Stomach smooth muscle (tissue), 2 donors: ENCODE data around the gene SLC2A4.
A peak's percentile ranks its signal among the peaks of the same experiment; 100 is the strongest.
"Not testable (repeated sequence)": the region's sequence is repeated elsewhere in the genome, so short reads cannot be mapped to it uniquely, and the experiment has no call there.

Source experiments
- H3K27ac ChIP-seq: one replicate; pipeline ENCODE4 v1.7.0; 2013; ENCODE audit warnings: mild to moderate bottlenecking, low read length, inconsistent platforms
- H3K27me3 ChIP-seq, 2 donors: one replicate each; pipeline ENCODE4 v1.7.0; 2013; ENCODE audit warnings: low read length in 2 of 2; ENCODE audit not compliant: insufficient read depth in 2 of 2, control insufficient read depth in 1 of 2
- H3K36me3 ChIP-seq, 2 donors: one replicate each; pipeline ENCODE4 v1.7.0; 2013; ENCODE audit warnings: low read length in 2 of 2; ENCODE audit not compliant: control insufficient read depth in 2 of 2, insufficient read depth in 2 of 2
- H3K4me1 ChIP-seq: one replicate; pipeline ENCODE4 v1.7.0; 2013; ENCODE audit warnings: low read length; ENCODE audit not compliant: control insufficient read depth, insufficient read depth
- H3K4me3 ChIP-seq, 2 donors: one replicate each; pipeline ENCODE4 v1.7.0; 2013; ENCODE audit warnings: low read length in 2 of 2
- H3K9ac ChIP-seq, 2 donors: one replicate each; pipeline ENCODE4 v1.7.0; 2013; ENCODE audit warnings: low read length in 2 of 2, mild to moderate bottlenecking in 1 of 2
- H3K9me3 ChIP-seq, 2 donors: one replicate each; pipeline ENCODE4 v1.7.0; 2013; ENCODE audit warnings: low read length in 2 of 2; ENCODE audit not compliant: control insufficient read depth in 2 of 2
- donor health status: healthy.
- donor health status: Pancreatic carcinoma.

Gene SLC2A4

DNA sequence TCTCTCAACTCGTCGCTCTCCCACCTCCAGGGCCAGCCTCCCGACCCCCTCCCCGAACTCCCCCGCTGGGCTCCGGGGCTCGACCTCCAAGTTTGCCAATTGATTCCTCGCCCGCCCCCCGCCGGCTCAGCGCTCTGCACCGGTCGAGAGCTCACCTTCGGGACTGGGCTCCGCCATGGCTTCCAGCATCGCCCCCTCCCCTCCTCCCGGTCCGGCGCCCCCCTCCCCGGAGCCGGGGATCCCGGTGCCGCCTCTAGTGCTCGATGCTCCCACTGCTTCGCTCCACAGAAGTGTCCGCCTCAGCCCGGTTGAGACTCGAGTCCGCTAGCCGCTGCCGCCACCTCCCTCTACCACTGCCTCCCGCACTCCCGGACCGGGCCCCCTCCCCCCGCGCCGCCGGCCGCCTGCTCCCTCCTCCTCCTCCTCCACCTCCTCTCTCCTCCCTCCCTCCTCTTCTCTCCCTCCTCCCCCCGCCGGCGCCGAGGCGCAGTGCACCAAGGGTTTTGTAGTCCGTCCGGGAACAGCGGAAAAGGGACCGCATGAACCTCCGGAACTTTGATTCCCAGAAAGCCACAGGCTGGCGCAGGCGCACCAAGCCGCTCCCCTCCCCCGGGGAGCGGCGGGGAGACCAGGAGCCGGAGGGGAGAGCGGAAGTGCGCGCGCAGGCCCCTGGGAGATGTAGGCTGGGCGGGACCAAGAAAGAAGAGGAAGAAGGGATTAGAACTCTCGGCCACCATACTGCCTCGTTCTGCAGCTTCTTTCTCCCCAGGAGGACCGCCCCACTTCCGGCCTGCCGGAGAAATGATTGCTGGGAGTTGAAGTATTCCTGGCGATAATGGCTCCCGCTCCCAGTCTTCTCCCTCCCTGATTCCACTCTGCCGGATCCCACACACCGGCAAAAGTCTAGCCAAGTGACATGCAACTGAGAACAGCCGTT is 42.2 kb upstream of the SLC2A4 start, which contains the start of gene PHF23:
Gene PHF23, minus strand, starts transcription at position 367 of the 937 bp plus-strand sequence. Its CDS starts 178 bp downstream, at position 189.
- no peaks in the 10 kb centered on the region for H3K27me3 ChIP-seq
- H3K27ac ChIP-seq: peak within 1 kb of the TSS; percentile 88
- no peaks in the 10 kb centered on the region for H3K9me3 ChIP-seq
- peak within 1 kb of the TSS; percentile 87 to 92 for H3K9ac ChIP-seq
- peak within 1 kb of the TSS; percentile 92 to 96 for H3K4me3 ChIP-seq
- H3K36me3 ChIP-seq: peaks cover 21 to 24% of the 10 kb centered on the region in 2 donors
- peaks cover 54% of the 10 kb centered on the region for H3K4me1 ChIP-seq

- peak overlapping the region in 1 of 2 donors; percentile 6 for H3K9ac ChIP-seq
- peaks cover 44% of the 10 kb centered on the region for H3K4me1 ChIP-seq
- H3K9me3 ChIP-seq: no peaks in the 10 kb centered on the region
- H3K27ac ChIP-seq: peak overlapping the region; percentile 25
- H3K4me3 ChIP-seq: peak overlapping the region; percentile 92 to 96
- H3K27me3 ChIP-seq: no peaks in the 10 kb centered on the region
- peaks cover 22 to 24% of the 10 kb centered on the region in 2 donors for H3K36me3 ChIP-seq
Measured at GRCh38 chr17:7240375-7240774, 41.1 kb upstream of the SLC2A4 start.

GRCh38 chr17:7241090-7241733 is 40.3 kb upstream of the SLC2A4 start:
- peak overlapping the region; percentile 95 for H3K27ac ChIP-seq
- no peaks in the 10 kb centered on the region for H3K9me3 ChIP-seq
- peaks cover 42% of the 10 kb centered on the region for H3K4me1 ChIP-seq
- H3K4me3 ChIP-seq: peak overlapping the region; percentile 92 to 96
- no peaks in the 10 kb centered on the region for H3K27me3 ChIP-seq
- peak overlapping the region; percentile 91 to 99 for H3K9ac ChIP-seq
- peaks cover 21% of the 10 kb centered on the region in 2 donors for H3K36me3 ChIP-seq

DNA sequence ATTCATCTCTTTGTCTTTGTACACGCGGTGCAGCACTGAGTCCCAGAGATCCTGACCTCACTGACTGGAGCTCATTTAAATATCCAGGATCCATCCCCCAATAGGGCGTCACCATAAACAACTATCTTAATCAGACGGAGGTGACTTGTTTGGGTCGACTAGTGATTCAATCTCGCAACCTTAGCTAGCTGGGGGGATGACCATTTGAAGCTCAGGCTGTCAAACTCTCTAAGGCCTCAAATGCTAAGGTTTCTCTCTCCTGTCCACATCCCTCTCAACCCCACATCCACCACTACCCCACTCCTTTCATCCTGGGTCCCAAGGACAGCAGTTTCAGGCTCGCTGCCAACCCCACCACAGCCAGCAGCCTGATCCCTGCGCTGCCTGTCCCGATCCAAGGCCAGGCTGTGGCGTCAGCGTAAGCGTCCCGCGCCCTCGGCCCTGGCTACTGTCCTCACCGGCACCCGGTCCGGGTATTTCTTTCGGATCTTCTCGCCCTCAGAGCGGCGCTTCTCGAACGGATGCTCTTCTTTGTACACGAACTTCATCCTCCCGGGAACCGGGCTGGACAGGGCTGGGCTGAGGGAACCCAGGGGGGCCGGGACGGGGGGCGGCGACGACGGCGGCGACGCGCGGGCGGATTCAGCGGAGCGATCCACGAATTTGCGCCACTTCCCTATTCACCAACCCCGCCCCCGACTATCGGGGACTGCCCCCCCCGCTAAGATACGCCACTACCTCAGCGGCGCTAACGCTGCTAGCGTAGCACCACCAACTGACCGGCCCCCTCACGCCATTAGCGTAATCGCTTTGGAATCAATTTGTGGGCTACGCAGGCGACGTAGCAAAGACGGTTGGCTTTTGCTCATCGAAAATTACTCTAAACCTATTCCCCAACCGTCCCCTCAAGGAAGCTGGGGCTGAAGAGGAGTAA is 39.5 kb upstream of the SLC2A4 start, which contains the start of gene GABARAP:
Gene GABARAP, minus strand, starts transcription at position 667 of the 934 bp plus-strand sequence. Its CDS starts 119 bp downstream, at position 548.
- Histone ChIP-seq H3K9ac (peak within 1 kb of the TSS; percentile 91 to 99), H3K36me3 (peaks cover 27 to 30% of the 10 kb centered on the region in 2 donors), H3K27ac (peak within 1 kb of the TSS; percentile 95), H3K4me3 (peak within 1 kb of the TSS; percentile 92 to 96), H3K4me1 (peaks cover 37% of the 10 kb centered on the region), H3K9me3 (no peaks in the 10 kb centered on the region), H3K27me3 (no peaks in the 10 kb centered on the region)

GRCh38 chr17:7242717-7243452 is 38.6 kb upstream of the SLC2A4 start:
- peaks cover 32% of the 10 kb centered on the region for H3K4me1 ChIP-seq
- H3K36me3 ChIP-seq: peaks cover 27 to 31% of the 10 kb centered on the region in 2 donors
- H3K9me3 ChIP-seq: no peaks in the 10 kb centered on the region
- peak overlapping the region; percentile 91 to 99 for H3K9ac ChIP-seq
- H3K4me3 ChIP-seq: peak overlapping the region; percentile 92 to 96
- H3K27me3 ChIP-seq: no peaks in the 10 kb centered on the region
- peak overlapping the region; percentile 95 for H3K27ac ChIP-seq

DNA sequence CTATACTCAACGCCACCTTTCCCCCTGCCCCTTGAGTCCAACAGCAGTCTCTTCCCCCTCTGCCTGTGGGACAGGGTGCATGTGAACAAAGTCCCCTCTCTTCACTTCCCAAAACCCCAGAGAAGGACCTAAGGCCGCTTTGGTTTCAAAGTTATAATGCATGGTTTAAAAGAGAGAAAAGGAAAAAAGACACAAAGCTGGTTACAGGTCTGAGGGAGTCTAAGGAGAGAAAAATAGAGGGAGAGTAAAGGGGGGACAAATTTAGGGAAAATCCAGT is 38.1 kb upstream of the SLC2A4 start:
- peaks cover 27 to 31% of the 10 kb centered on the region in 2 donors for H3K36me3 ChIP-seq

DNA sequence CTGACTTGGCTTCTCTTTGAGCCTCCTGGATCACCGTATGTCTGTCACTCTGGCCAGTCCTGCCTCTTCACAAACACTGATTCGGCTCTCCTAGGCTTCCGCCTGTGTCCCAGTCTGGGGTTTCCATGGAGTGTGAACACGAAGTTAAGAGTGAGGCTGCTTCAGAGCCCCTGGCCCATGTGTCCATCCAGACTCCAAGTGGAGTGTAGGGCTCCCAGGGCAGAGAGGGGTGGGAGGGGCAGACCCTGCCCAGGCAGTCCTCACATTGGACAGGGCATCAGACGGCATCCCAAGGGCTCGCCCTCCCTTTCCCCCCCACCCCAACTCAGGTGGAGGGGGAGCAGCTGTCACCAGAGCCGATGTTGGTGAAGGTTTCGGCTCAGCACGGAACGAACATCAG is 37.7 kb upstream of the SLC2A4 start:
- H3K4me3 ChIP-seq, H3K9ac ChIP-seq, H3K27me3 ChIP-seq, H3K9me3 ChIP-seq: not testable (repeated sequence)
- Histone ChIP-seq H3K36me3 (peaks cover 27 to 31% of the 10 kb centered on the region in 2 donors), H3K4me1 (peaks cover 35% of the 10 kb centered on the region), H3K27ac (peak overlapping the region; percentile 95)

More for the DNA sequence above, 38.1 kb upstream of the SLC2A4 start:
- H3K27me3 ChIP-seq: no peaks in the 10 kb centered on the region
- peak overlapping the region; percentile 92 to 96 for H3K4me3 ChIP-seq
- H3K9me3 ChIP-seq: no peaks in the 10 kb centered on the region
- H3K4me1 ChIP-seq: peaks cover 32% of the 10 kb centered on the region
- peak overlapping the region; percentile 91 to 99 for H3K9ac ChIP-seq
- peak overlapping the region; percentile 95 for H3K27ac ChIP-seq

DNA sequence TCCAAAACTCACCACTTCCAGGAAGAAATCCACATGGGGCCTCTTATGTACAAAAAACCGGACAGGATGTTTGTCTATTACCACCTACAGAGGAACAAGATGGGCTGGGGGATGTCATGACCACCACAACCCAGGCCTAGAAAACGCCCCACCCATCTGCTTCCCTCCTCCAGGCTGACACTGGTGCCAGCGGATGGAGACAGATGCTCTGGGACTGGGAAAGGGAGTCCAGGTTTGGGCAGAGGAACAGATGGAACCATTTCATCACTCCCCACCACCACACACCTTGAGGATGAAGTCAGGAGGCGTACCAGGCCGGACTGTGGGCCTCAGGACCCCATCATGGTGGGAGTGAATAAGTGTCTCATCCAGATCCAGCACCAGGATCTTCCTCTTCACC is 34.7 kb upstream of the SLC2A4 start:
- peaks cover 32% of the 10 kb centered on the region for H3K4me1 ChIP-seq
- H3K36me3 ChIP-seq: peaks cover 19 to 23% of the 10 kb centered on the region in 2 donors
- no peaks in the 10 kb centered on the region for H3K9me3 ChIP-seq
- H3K27ac ChIP-seq: no peak overlapping the region
- no peaks in the 10 kb centered on the region for H3K27me3 ChIP-seq
- no peak overlapping the region for H3K4me3 ChIP-seq
- H3K9ac ChIP-seq: no peak overlapping the region

DNA sequence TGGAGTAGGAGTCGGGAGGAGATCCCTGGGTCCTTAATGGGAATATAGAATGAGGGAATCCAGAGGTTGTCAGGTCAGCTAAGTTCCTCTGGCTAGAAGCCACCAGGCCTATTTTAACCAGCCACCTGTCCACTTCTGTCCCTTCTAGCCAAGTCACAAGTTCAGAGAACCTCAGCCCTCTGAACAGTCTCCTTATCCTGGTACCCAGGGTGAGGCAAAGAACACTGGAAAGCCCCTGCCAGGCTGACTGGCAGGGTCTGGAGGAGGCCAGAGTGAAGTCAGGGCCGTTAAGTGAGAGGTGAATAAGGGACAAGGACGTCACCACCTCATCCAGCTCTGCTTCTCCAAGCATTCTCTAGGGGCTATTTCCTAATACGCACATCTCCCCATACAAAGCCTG is 32.7 kb upstream of the SLC2A4 start:
- Histone ChIP-seq H3K27me3 (no peaks in the 10 kb centered on the region), H3K27ac (no peak overlapping the region), H3K4me1 (peaks cover 32% of the 10 kb centered on the region), H3K9ac (no peak overlapping the region), H3K9me3 (no peaks in the 10 kb centered on the region), H3K36me3 (peaks cover 19 to 23% of the 10 kb centered on the region in 2 donors), H3K4me3 (no peak overlapping the region)
